GM12864 (cell line): ENCODE results near the gene KYNU.
A peak's percentile ranks its signal among the peaks of the same experiment; 100 is the strongest.

Experiments
- DNase-seq: peaks from one replicate; pipeline ENCODE4 v3.0.0-alpha.2; 2011; ENCODE audit warnings: low read depth
- H3K4me3 ChIP-seq: 2 replicates; pipeline ENCODE4 v1.5.1; 2011; ENCODE audit warnings: mild to moderate bottlenecking, low read depth, low read length, control low read depth
- TF ChIP-seq, protein P1 (sequence below): IDR thresholded peaks from 2 replicates; pipeline ENCODE4 v1.5.1; 2011; ENCODE audit warnings: low read depth, mild to moderate bottlenecking, moderate library complexity, low read length, control low read depth, inconsistent platforms; ENCODE audit errors: missing control alignments

Gene KYNU

DNA sequence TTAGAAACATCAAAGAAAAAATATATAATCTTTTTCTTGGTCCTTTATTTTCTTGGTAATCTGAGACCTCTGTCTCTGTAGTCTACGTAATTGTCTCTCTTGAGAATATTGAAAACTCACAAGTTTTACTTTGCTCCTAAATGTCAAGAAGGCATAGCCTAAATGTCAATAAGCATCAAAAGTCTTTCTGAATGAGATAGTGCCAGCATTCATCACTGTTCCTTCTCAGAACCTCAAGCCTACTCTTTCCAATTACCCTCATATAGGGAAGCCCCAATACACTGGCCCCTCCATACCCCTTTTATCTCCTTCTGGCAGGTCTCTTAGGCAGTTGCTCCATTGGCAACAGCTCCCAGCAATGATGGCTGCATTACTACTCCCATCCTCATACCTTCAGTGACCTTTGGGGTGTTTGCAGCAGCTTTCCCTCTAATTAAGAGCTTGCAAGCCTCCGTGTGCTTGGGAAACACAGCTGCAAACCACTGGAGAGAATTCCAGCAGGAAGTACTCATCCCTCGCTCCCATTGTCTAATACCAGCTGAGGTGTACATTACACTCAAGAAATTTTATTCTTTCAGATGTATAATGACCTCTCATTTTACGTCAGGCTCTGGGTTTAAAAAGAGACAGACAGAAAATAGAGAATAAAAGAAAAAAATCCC, 95.8 kb downstream of the KYNU start:
- TF ChIP-seq, protein P1, sequence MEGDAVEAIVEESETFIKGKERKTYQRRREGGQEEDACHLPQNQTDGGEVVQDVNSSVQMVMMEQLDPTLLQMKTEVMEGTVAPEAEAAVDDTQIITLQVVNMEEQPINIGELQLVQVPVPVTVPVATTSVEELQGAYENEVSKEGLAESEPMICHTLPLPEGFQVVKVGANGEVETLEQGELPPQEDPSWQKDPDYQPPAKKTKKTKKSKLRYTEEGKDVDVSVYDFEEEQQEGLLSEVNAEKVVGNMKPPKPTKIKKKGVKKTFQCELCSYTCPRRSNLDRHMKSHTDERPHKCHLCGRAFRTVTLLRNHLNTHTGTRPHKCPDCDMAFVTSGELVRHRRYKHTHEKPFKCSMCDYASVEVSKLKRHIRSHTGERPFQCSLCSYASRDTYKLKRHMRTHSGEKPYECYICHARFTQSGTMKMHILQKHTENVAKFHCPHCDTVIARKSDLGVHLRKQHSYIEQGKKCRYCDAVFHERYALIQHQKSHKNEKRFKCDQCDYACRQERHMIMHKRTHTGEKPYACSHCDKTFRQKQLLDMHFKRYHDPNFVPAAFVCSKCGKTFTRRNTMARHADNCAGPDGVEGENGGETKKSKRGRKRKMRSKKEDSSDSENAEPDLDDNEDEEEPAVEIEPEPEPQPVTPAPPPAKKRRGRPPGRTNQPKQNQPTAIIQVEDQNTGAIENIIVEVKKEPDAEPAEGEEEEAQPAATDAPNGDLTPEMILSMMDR, result no peak
- no peak overlapping the region for H3K4me3 ChIP-seq
- DNase-seq, result no peak

DNA sequence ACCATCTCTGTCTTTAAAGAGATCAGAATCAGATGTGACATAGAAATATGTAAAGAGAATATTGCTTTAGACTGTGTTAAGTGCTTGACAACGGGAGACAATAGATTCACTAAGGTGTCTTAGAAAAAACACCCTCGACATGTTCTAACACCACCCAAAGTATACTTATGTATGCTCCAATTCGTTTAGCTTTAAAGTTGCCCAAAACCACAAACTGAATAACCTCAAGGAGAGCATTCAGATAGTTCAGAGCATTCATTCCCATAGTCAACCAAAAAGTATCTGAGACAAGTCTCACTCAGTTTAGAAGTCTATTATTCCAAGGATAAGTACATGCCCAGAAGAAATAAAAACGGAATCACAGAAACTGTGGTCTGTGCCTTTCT, 96.4 kb downstream of the KYNU start:
- TF ChIP-seq, protein P1, result no peak
- H3K4me3 ChIP-seq, result no peak overlapping the region
- no peak for DNase-seq

DNA sequence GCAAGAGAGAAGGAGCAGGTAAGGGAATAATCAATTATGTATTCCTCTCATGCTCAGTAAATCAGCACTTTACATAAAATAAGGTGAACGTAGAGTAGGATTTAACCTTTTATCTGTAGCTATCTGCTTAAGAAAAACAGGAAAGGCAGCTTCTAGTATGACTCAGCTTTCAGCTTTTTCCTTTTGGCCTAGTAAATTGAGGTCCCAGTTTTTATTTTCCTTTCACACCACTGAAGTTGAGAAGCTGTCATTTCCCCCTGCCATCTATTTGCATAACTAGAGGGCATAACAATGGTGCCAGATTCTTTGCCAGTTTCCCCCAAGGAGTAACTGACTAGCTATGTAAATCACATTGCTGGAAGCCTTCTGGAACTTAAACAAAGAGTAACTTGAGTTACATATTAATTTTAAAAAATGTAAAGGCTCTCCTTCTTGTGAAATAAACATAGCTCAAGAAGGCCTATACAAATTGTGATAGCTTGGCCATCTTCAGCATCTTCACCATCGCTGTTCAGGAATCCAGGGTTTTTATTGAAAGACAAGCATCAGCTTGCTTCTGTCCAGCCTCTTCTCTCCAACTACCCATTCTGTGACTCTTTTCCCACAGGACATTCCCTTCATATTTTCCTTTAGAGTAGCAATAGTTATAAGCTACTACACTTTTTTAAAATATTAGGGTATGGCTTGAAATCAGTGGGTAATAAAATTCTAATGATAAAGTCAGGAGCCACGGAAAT, 97.0 kb downstream of the KYNU start:
- TF ChIP-seq, protein P1, result no peak
- DNase-seq, result no peak
- no peak overlapping the region for H3K4me3 ChIP-seq

DNA sequence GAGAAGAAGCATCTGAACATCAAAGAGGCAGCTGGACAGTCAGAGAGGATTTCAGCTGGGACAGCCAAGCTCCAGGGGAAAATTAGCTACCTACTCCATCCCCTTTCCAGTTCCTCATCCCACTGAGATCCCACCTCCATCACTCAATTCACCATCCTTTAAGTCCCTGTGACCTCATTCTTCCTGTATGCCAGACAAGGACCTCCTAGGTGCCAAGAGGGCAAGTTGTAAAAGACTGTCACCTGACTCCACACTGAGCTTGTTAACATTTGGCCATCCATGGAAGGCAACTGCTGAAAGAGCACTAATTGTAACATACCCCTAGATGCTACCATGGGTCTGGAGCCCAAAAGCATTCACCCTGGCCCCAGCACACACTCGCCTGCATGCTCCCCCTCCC, 97.8 kb downstream of the KYNU start:
- no peak for DNase-seq
- H3K4me3 ChIP-seq, result no peak overlapping the region
- TF ChIP-seq, protein P1, result no peak

DNA sequence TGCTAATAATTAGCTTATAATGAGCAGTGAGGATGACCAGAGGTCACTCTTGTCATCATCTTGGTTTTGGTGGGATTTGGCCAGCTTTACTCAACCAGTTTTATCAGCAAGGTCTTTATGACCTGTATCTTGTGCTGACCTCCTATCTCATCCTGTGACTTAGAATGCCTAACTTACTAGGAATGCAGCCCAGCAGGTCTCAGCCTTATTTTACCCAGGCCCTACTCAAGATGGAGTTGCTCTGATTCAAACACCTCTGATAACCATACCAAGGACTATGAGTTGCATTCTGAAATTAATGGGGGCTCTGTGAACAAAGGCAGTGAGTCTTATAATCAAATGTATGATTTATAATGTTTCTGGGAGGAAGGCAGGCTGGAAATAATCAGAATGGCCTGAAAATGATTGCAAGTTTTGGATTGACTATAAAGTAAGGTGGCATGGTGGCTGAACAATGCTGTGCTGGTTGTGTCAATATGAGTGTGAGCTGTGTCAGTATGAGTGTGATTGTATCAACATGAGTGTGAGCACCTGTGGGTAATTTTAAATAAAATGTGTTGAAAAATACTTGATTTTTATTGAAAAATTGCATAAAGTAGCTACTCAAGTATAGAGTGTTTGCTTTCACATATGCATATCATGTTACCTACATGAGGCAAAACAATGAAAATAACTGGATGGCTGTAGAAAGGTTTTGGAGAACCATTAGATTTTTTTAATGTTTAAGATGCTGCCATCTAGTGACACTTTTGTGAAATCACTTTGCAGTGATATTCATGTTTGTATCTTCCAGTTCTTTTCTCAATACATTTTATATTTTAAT, 103.0 kb downstream of the KYNU start:
- H3K4me3 ChIP-seq, result no peak overlapping the region
- TF ChIP-seq, protein P1, result peak; percentile 37
- peak; percentile 10 for DNase-seq

DNA sequence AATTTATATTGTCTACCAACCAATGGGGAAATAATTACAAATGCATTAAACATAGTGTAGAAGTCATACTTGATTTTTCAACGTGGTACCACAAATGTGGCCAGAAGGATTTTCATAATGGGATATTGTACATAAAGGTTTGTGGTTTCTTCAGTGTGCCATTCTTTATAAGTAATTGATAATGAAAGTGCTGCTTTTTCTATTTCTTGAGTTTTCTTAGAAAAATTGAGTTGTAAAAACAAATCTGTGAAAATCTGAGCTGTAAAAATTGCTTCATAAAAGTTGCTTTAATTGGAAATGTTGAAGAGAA, 103.6 kb downstream of the KYNU start:
- TF ChIP-seq, protein P1, result no peak
- DNase-seq, result no peak

More for the DNA sequence above, 103.6 kb downstream of the KYNU start:
- H3K4me3 ChIP-seq, result no peak overlapping the region
